Measurements from ENCODE around the gene OSBPL10. TPM values are rescaled to one million over a fixed set of nuclear protein-coding genes. Genes with fewer than 3 reads are reported as not detected.
"Not testable (repeated sequence)": the region's sequence is repeated elsewhere in the genome, so short reads cannot be mapped to it uniquely, and the experiment has no call there.

OSBPL10 gene
- total and polyA plus RNA-seq, 2 of the 4 experiments (the other 2 are of a cell fraction): 9.5 to 10.1 TPM

DNA sequence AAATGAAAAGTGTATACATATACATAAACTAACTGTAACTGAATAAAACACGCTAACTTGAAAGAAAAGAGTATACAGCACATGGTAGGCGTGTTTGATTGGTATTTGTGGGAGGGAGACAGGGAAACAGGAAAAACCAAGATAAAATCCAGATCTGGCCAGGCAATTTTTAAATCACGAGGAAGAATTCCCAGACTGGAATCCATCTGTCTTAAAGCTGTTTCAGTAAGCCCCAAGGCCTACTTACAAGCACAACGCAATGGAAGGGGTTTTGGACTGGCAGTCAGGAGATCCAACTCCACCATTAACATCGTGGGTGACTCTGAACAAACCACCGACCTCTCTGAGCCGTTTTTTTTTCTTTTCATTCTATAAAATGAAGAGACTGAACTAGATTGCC, 195.8 kb downstream of the OSBPL10 start:
- TF ChIP-seq, protein P1, sequence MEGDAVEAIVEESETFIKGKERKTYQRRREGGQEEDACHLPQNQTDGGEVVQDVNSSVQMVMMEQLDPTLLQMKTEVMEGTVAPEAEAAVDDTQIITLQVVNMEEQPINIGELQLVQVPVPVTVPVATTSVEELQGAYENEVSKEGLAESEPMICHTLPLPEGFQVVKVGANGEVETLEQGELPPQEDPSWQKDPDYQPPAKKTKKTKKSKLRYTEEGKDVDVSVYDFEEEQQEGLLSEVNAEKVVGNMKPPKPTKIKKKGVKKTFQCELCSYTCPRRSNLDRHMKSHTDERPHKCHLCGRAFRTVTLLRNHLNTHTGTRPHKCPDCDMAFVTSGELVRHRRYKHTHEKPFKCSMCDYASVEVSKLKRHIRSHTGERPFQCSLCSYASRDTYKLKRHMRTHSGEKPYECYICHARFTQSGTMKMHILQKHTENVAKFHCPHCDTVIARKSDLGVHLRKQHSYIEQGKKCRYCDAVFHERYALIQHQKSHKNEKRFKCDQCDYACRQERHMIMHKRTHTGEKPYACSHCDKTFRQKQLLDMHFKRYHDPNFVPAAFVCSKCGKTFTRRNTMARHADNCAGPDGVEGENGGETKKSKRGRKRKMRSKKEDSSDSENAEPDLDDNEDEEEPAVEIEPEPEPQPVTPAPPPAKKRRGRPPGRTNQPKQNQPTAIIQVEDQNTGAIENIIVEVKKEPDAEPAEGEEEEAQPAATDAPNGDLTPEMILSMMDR (conservative IDR thresholded peaks at IDR 0.05; ENCODE audit: low read depth, low read length): no peak
- TF ChIP-seq NFE2L2 (IDR thresholded peaks at IDR 0.05; ENCODE audit: low read depth, low read length): no peak
- H3K9ac ChIP-seq (ENCODE audit: low read depth, low read length): no peak overlapping the region
- H2BK5ac ChIP-seq (ENCODE audit: low read depth, low read length, poor library complexity, severe bottlenecking): no peak overlapping the region
- dilution Hi-C loops (cut with HindIII; ENCODE audit: low sequenced_read_pairs, unreplicated experiment): no loop called here
- ATAC-seq (ENCODE audit: low read depth) (no peak), DNase-seq (no peak)
- no peaks in the 10 kb centered on the region for H3K9me3 ChIP-seq (ENCODE audit: control insufficient read depth, insufficient read depth, low read length)
- no peak overlapping the region for H2AFZ ChIP-seq (replicated peaks; ENCODE audit: low read length, poor library complexity)
- no peak overlapping the region for H3K23ac ChIP-seq (ENCODE audit: low read depth, low read length)
- no peaks in the 10 kb centered on the region for H4K20me1 ChIP-seq (ENCODE audit: insufficient read depth, low read length)
- ChIA-PET POLR2A (ENCODE audit: unreplicated experiment) (no interaction called here), CTCF (interaction anchor here (0.6 kb wide), 1 partner anchor 60 kb away, joined by 3 read pairs; no protein-coding TSS in a partner anchor)
- no TSS peak for BruUV-seq (replicated peaks)
- in situ Hi-C loops (cut with MboI; ENCODE audit: low sequenced_read_pairs): no loop called here
- H2BK20ac ChIP-seq (ENCODE audit: low read depth, low read length): no peak overlapping the region
- H4K5ac ChIP-seq (ENCODE audit: low read depth, low read length): no peak overlapping the region
- no peak overlapping the region for H4K8ac ChIP-seq (ENCODE audit: low read depth in 2 of 2, low read length in 2 of 2)
- H3K27ac ChIP-seq (ENCODE audit: insufficient read depth, low read length): no peak overlapping the region
- H3K27me3 ChIP-seq (ENCODE audit: control insufficient read depth, insufficient read depth, low read length): no peaks in the 10 kb centered on the region
- no peak overlapping the region for H2AK9ac ChIP-seq (replicated peaks; ENCODE audit: low read depth, low read length, poor library complexity)
- no peaks in the 10 kb centered on the region for H3K4me1 ChIP-seq (ENCODE audit: control insufficient read depth, insufficient read depth, low read length)
- H3K4me2 ChIP-seq (ENCODE audit: low read depth, low read length): no peak overlapping the region
- intact Hi-C loops (cut with micrococcal nuclease): no loop called here
- H4K91ac ChIP-seq (ENCODE audit: insufficient read depth, low read depth, low read length): no peak overlapping the region
- H3K36me3 ChIP-seq (ENCODE audit: control insufficient read depth, insufficient read depth, low read length): no peaks in the 10 kb centered on the region
- H3K79me1 ChIP-seq (ENCODE audit: low read depth in 1 of 2, low read length in 2 of 2): no peaks in the 10 kb centered on the region
- H3K18ac ChIP-seq (ENCODE audit: low read depth, low read length): no peak overlapping the region
- no peaks in the 10 kb centered on the region for H3K9me1 ChIP-seq (ENCODE audit: insufficient read depth, low read length)
- H3K14ac ChIP-seq (replicated peaks; ENCODE audit: low read depth, low read length): no peak overlapping the region
- H3K56ac ChIP-seq (ENCODE audit: extremely low read depth, insufficient read depth, low read length): no peak overlapping the region
- no peak overlapping the region for H2BK15ac ChIP-seq (ENCODE audit: low read depth, low read length)
- no peak overlapping the region for H3K4ac ChIP-seq (ENCODE audit: low read depth, low read length)
- WGBS, 2 experiments (ENCODE audit: extremely low coverage in 2 of 2, insufficient read length in 1 of 2): no CpG with 5 or more reads among the region's 7 CpGs
- H2AK5ac ChIP-seq (ENCODE audit: low read depth, low read length): no peak overlapping the region
- H3K4me3 ChIP-seq (ENCODE audit: insufficient read depth, low read depth, low read length): no peak overlapping the region
- no peak overlapping the region for H2BK120ac ChIP-seq (ENCODE audit: low read depth, low read length)

DNA sequence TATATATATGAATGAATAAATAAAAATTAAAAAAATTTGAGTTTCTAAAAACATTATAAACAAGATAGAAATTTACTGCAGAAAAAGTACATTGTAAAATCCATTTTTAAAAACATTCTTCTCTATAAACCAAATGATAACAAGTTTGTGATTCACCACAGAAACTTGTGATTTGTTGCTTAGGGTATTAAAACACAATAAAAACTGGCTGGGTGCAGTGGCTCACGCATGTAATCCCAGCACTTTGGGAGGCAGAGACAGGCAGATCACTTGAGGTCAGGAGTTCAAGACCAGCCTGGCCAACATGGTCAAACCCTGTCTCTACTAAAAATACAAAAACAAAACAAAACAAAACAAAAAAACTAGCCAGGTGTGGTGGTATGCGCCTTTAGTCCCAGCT, 197.2 kb downstream of the OSBPL10 start:
- ATAC-seq (ENCODE audit: low read depth) (peak; percentile 46; the same call in 1 of the 2 replicates), DNase-seq (peak; percentile 41)
- H4K20me1 ChIP-seq (ENCODE audit: insufficient read depth, low read length); H2BK15ac ChIP-seq (ENCODE audit: low read depth, low read length); H3K56ac ChIP-seq (ENCODE audit: extremely low read depth, insufficient read depth, low read length); H3K9ac ChIP-seq (ENCODE audit: low read depth, low read length); H3K14ac ChIP-seq (replicated peaks; ENCODE audit: low read depth, low read length); H2BK5ac ChIP-seq (ENCODE audit: low read depth, low read length, poor library complexity, severe bottlenecking); H3K4me3 ChIP-seq (ENCODE audit: insufficient read depth, low read depth, low read length); H3K23ac ChIP-seq (ENCODE audit: low read depth, low read length); H2AK5ac ChIP-seq (ENCODE audit: low read depth, low read length); H4K91ac ChIP-seq (ENCODE audit: insufficient read depth, low read depth, low read length); in situ Hi-C loops (cut with MboI; ENCODE audit: low sequenced_read_pairs); H2BK20ac ChIP-seq (ENCODE audit: low read depth, low read length); H3K9me1 ChIP-seq (ENCODE audit: insufficient read depth, low read length); H2AK9ac ChIP-seq (replicated peaks; ENCODE audit: low read depth, low read length, poor library complexity); H3K4me2 ChIP-seq (ENCODE audit: low read depth, low read length); H3K4me1 ChIP-seq (ENCODE audit: control insufficient read depth, insufficient read depth, low read length); H4K5ac ChIP-seq (ENCODE audit: low read depth, low read length); H3K36me3 ChIP-seq (ENCODE audit: control insufficient read depth, insufficient read depth, low read length); H3K27me3 ChIP-seq (ENCODE audit: control insufficient read depth, insufficient read depth, low read length); H3K79me1 ChIP-seq (ENCODE audit: low read depth in 1 of 2, low read length in 2 of 2); CTCF ChIA-PET; BruUV-seq (replicated peaks); H2BK120ac ChIP-seq (ENCODE audit: low read depth, low read length); dilution Hi-C loops (cut with HindIII; ENCODE audit: low sequenced_read_pairs, unreplicated experiment); H4K8ac ChIP-seq (ENCODE audit: low read depth in 2 of 2, low read length in 2 of 2); H3K9me3 ChIP-seq (ENCODE audit: control insufficient read depth, insufficient read depth, low read length); POLR2A ChIA-PET (ENCODE audit: unreplicated experiment); H3K27ac ChIP-seq (ENCODE audit: insufficient read depth, low read length); intact Hi-C loops (cut with micrococcal nuclease); H3K18ac ChIP-seq (ENCODE audit: low read depth, low read length); H2AFZ ChIP-seq (replicated peaks; ENCODE audit: low read length, poor library complexity); H3K4ac ChIP-seq (ENCODE audit: low read depth, low read length): not testable (repeated sequence)
- no CpG with 5 or more reads among the region's 2 CpGs for WGBS, 2 experiments (ENCODE audit: extremely low coverage in 2 of 2, insufficient read length in 1 of 2)
